Keratinocyte (primary cell): Measurements from ENCODE around the gene SLC10A3. TPM values are rescaled to one million over a fixed set of nuclear protein-coding genes. Genes with fewer than 3 reads are reported as not detected.

Source experiments
- DNase-seq: peaks from one replicate; pipeline ENCODE4 v3.0.0-alpha.2; 2011; ENCODE audit warnings: low read depth, missing footprints, low spot score
- FAIRE-seq: peaks from 2 replicates; lab custom pipeline; 2011; peaks lifted over from hg19 to GRCh38; lab: Jason Lieb, UNC
- H2AFZ ChIP-seq: 2 replicates; pipeline ENCODE4 v1.6.0; 2012; ENCODE audit warnings: low read length, control low read depth, inconsistent platforms; ENCODE audit not compliant: control insufficient read depth
- H3K27ac ChIP-seq: 2 replicates; pipeline ENCODE4 v1.5.1; 2011; ENCODE audit warnings: low read length; ENCODE audit not compliant: control insufficient read depth, insufficient read depth
- H3K27me3 ChIP-seq: 3 replicates; pipeline ENCODE4 v1.6.0; 2011; ENCODE audit warnings: low read length; ENCODE audit not compliant: control insufficient read depth, insufficient read depth; ENCODE audit errors: extremely low read depth
- H3K36me3 ChIP-seq, 2 experiments: 2 replicates in 1 of 2; 3 replicates in 1 of 2; pipeline ENCODE4 v1.5.1; 2011; ENCODE audit warnings: low read length in 2 of 2, mild to moderate bottlenecking in 1 of 2; ENCODE audit not compliant: control insufficient read depth in 2 of 2, insufficient read depth in 2 of 2; ENCODE audit errors: extremely low read depth in 1 of 2
- H3K4me1 ChIP-seq: 3 replicates; pipeline ENCODE4 v1.5.1; 2011; ENCODE audit warnings: low read length; ENCODE audit not compliant: control insufficient read depth, insufficient read depth; ENCODE audit errors: extremely low read depth
- H3K4me2 ChIP-seq: 3 replicates; pipeline ENCODE4 v1.6.0; 2011; ENCODE audit warnings: low read depth, low read length; ENCODE audit not compliant: control insufficient read depth, insufficient read depth; ENCODE audit errors: extremely low read depth
- H3K4me3 ChIP-seq, 3 experiments: fragments of 200-600 bp in 1 of 3; sonication (generic) in 1 of 3; 2 replicates in 2 of 3; 3 replicates in 1 of 3; pipeline ENCODE4 v1.5.1; 2011 to 2016; ENCODE audit warnings: low read length in 3 of 3, mild to moderate bottlenecking in 3 of 3, control low read depth in 2 of 3, inconsistent platforms in 1 of 3, low read depth in 1 of 3, mixed read lengths in 1 of 3, mixed run types in 1 of 3, moderate library complexity in 1 of 3; ENCODE audit not compliant: control insufficient read depth in 2 of 3, insufficient read depth in 2 of 3; ENCODE audit errors: extremely low read depth in 1 of 3
- H3K79me2 ChIP-seq: 2 replicates; pipeline ENCODE4 v1.6.0; 2012; ENCODE audit warnings: low read length; ENCODE audit not compliant: control insufficient read depth, insufficient read depth
- H3K9ac ChIP-seq: 3 replicates; pipeline ENCODE4 v1.6.0; 2011; ENCODE audit warnings: low read length; ENCODE audit not compliant: control insufficient read depth, insufficient read depth; ENCODE audit errors: extremely low read depth
- H3K9me1 ChIP-seq: 3 replicates; pipeline ENCODE4 v1.6.0; 2011; ENCODE audit warnings: low read length; ENCODE audit not compliant: control insufficient read depth, insufficient read depth; ENCODE audit errors: extremely low read depth
- H3K9me3 ChIP-seq: 2 replicates; pipeline ENCODE4 v1.5.1; 2012; ENCODE audit warnings: low read depth, low read length; ENCODE audit not compliant: control insufficient read depth
- H4K20me1 ChIP-seq: 3 replicates; pipeline ENCODE4 v1.6.0; 2011; ENCODE audit warnings: low read length; ENCODE audit not compliant: control insufficient read depth, insufficient read depth; ENCODE audit errors: extremely low read depth
- EZH2 ChIP-seq: IDR thresholded peaks from one replicate; pipeline ENCODE4 v1.6.1; 2012; ENCODE audit warnings: inconsistent platforms, mild to moderate bottlenecking, low read length, moderate library complexity
- dilution Hi-C: fragments of 300-500 bp; cut with MboI; formaldehyde crosslinking; loops from one replicate; pipeline ENCODE4 v1.7.0; 2020; ENCODE audit warnings: low sequenced_read_pairs; ENCODE audit not compliant: extremely low pct_ligation_motif_present
- polyA plus RNA-seq, 5 experiments: library from polyadenylated mRNA; depleted of rRNA in 3 of 5; stranded (reverse) in 3 of 5; stranded (forward) in 1 of 5; unstranded in 1 of 5; fragments of >200 nt; gene quantifications; 1 replicate in 1 of 5; 2 replicates in 3 of 5; 3 replicates in 1 of 5; pipeline versions ENCODE4 v1.2.1 to v1.2.3, GENCODE V29; 2011 to 2012; ENCODE audit warnings: missing spikeins in 2 of 5, low read depth in 1 of 5, low replicate concordance in 1 of 5
- TF ChIP-seq, protein P1 (sequence below), 3 experiments: IDR thresholded peaks in 1 of 3; conservative IDR thresholded peaks in 1 of 3; optimal IDR thresholded peaks in 1 of 3; 2 replicates in 2 of 3; 3 replicates in 1 of 3; pipeline versions ENCODE3 to v1.5.1; 2011; ENCODE audit warnings: low read length in 3 of 3, mild to moderate bottlenecking in 3 of 3, moderate library complexity in 2 of 3, control low read depth in 1 of 3, inconsistent platforms in 1 of 3; ENCODE audit not compliant: insufficient read depth in 2 of 3; ENCODE audit errors: extremely low read depth in 1 of 3

The SLC10A3 gene
- polyA plus RNA-seq, 1 donor (not counting 4 experiments of a cell fraction or from before 2014, with no cell fraction given), result 8.1 TPM

DNA sequence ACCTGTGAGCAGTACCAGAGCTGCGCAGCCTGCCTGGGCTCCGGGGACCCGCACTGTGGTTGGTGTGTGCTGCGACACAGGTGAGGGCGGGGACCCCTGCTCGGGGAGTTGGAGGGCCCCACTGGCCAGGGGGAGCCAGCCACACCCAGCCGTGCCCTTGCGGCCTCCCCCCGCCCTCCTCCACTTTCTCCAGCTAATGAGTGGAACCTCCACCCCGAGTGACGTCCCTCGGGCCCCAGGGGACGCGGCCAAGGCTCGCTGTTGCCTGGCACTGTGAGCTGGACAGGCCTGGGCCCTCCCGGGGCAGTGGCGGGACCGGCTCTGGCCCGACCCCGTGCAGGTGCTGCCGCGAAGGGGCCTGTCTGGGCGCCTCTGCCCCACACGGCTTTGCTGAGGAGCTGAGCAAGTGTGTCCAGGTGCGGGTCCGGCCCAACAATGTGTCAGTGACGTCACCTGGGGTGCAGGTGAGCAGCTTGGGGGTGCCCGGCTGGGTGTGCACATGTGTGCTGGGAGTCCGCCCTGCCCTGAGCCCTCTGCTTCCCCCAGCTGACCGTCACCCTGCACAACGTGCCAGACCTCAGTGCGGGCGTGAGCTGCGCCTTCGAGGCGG, 26.7 kb downstream of the SLC10A3 start:
- FAIRE-seq (no peak), DNase-seq (no peak)
- no peak overlapping the region for H3K27ac ChIP-seq
- no peaks in the 10 kb centered on the region for H3K9me1 ChIP-seq
- H3K9ac ChIP-seq, result no peak overlapping the region
- H2AFZ ChIP-seq, result no peak overlapping the region
- no peak overlapping the region for H3K4me3 ChIP-seq
- H3K4me1 ChIP-seq, result peaks cover 4% of the 10 kb centered on the region
- H3K79me2 ChIP-seq, result peaks cover 7% of the 10 kb centered on the region
- no peaks in the 10 kb centered on the region for H3K27me3 ChIP-seq
- no peak overlapping the region for H3K4me2 ChIP-seq
- no peaks in the 10 kb centered on the region for H4K20me1 ChIP-seq
- no peaks in the 10 kb centered on the region for H3K9me3 ChIP-seq
- no peak for TF ChIP-seq EZH2
- TF ChIP-seq, protein P1, sequence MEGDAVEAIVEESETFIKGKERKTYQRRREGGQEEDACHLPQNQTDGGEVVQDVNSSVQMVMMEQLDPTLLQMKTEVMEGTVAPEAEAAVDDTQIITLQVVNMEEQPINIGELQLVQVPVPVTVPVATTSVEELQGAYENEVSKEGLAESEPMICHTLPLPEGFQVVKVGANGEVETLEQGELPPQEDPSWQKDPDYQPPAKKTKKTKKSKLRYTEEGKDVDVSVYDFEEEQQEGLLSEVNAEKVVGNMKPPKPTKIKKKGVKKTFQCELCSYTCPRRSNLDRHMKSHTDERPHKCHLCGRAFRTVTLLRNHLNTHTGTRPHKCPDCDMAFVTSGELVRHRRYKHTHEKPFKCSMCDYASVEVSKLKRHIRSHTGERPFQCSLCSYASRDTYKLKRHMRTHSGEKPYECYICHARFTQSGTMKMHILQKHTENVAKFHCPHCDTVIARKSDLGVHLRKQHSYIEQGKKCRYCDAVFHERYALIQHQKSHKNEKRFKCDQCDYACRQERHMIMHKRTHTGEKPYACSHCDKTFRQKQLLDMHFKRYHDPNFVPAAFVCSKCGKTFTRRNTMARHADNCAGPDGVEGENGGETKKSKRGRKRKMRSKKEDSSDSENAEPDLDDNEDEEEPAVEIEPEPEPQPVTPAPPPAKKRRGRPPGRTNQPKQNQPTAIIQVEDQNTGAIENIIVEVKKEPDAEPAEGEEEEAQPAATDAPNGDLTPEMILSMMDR (optimal IDR thresholded peaks at IDR 0.05 in 1 of 3, IDR thresholded peaks at IDR 0.05 in 1 of 3, conservative IDR thresholded peaks at IDR 0.05 in 1 of 3; ENCODE audit: extremely low read depth in 1 of 3, insufficient read depth in 2 of 3, low read length in 3 of 3), result no peak
- peaks cover 0 to 3% of the 10 kb centered on the region in 2 experiments for H3K36me3 ChIP-seq
- dilution Hi-C loops, result no loop called here

DNA sequence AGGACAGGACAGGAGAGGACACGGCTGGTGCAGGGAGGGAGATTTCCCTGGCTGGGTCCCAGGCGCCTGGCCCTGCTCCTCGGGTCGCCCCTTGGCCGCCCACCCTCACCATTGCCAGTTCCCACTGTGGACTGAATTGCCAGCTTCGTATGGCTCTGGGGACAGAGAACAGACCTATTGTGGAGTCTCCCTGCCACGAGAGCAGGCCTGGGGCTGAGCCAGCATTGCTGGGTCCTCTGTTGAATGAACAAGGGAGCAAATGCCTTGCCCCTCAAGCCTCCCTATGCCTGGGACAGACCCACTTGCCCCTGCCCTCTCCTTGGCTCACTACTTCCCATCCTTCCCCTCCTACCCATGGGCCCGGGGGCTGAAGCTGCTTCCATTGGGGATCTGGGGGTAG, 28.0 kb downstream of the SLC10A3 start:
- peaks cover 8% of the 10 kb centered on the region for H3K79me2 ChIP-seq
- no peaks in the 10 kb centered on the region for H3K27me3 ChIP-seq
- no peaks in the 10 kb centered on the region for H3K9me1 ChIP-seq
- no peaks in the 10 kb centered on the region for H4K20me1 ChIP-seq
- no peak overlapping the region for H2AFZ ChIP-seq
- DNase-seq (no peak), FAIRE-seq (no peak)
- H3K27ac ChIP-seq, result no peak overlapping the region
- no peaks in the 10 kb centered on the region for H3K9me3 ChIP-seq
- peaks cover 0 to 3% of the 10 kb centered on the region in 2 experiments for H3K36me3 ChIP-seq
- H3K4me3 ChIP-seq, result no peak overlapping the region
- TF ChIP-seq EZH2, result no peak
- TF ChIP-seq, protein P1 (optimal IDR thresholded peaks at IDR 0.05 in 1 of 3, IDR thresholded peaks at IDR 0.05 in 1 of 3, conservative IDR thresholded peaks at IDR 0.05 in 1 of 3; ENCODE audit: extremely low read depth in 1 of 3, insufficient read depth in 2 of 3, low read length in 3 of 3), result no peak
- dilution Hi-C loops, result no loop called here
- H3K4me2 ChIP-seq, result no peak overlapping the region
- H3K4me1 ChIP-seq, result peaks cover 4% of the 10 kb centered on the region
- H3K9ac ChIP-seq, result no peak overlapping the region
